ENCODE data around the gene CADM4. TPM values are rescaled to one million over a fixed set of nuclear protein-coding genes. Genes with fewer than 3 reads are reported as not detected.

Gene CADM4
- total and polyA plus RNA-seq, 8 donors = 5.9 to 11.3 (median 8.7) TPM

GRCh38 chr19:43594710-43595604 lies 44.7 kb downstream of the CADM4 start:
- Histone ChIP-seq H3K9me3 (no peaks in the 10 kb centered on the region), H3K27ac (peak overlapping the region; percentile 74 to 99 (median 96)), H3K4me1 (peaks cover 6 to 21% (median 17%) of the 10 kb centered on the region in 3 donors), H3K36me3 (peaks cover 0 to 15% (median 12%) of the 10 kb centered on the region in 3 donors), H3K27me3 (no peaks in the 10 kb centered on the region), H3K4me3 (peak overlapping the region; percentile 46 to 60 (median 53))
- peak; percentile 17 to 43 (median 32) for TF ChIP-seq CTCF (IDR thresholded peaks at IDR 0.05)
- peak; percentile 38 to 83 (median 62) for DNase-seq
- FAIRE-seq = no peak
- WGBS, 2 donors = 1 to 3% methylated on average over 55 to 64 of the region's 64 CpGs
- intact Hi-C loops (cut with DNase I) = no loop called here
- peak in 3 of 4 donors; percentile 41 to 58 (median 44) for ATAC-seq

GRCh38 chr19:43594081-43594697 lies 45.5 kb downstream of the CADM4 start:
- Histone ChIP-seq H3K4me3 (peak overlapping the region; percentile 46 to 60 (median 53)), H3K27me3 (no peaks in the 10 kb centered on the region), H3K4me1 (peaks cover 6 to 21% (median 17%) of the 10 kb centered on the region in 3 donors), H3K27ac (peak overlapping the region in 2 of 4 donors; percentile 74 to 97), H3K9me3 (no peaks in the 10 kb centered on the region), H3K36me3 (peaks cover 0 to 15% (median 12%) of the 10 kb centered on the region in 3 donors)
- no peak for TF ChIP-seq CTCF (IDR thresholded peaks at IDR 0.05)
- intact Hi-C loops (cut with DNase I) = no loop called here
- FAIRE-seq = no peak
- no peak for ATAC-seq
- no peak for DNase-seq
- WGBS, 2 donors = 87 to 92% methylated on average over 10 of the region's 10 CpGs

GRCh38 chr19:43592800-43593350 lies 46.8 kb downstream of the CADM4 start:
- 93% methylated on average over 37 of the region's 37 CpGs for WGBS, 2 donors
- ATAC-seq = no peak
- Histone ChIP-seq H3K4me3 (no peak overlapping the region), H3K9me3 (no peaks in the 10 kb centered on the region), H3K27me3 (no peaks in the 10 kb centered on the region), H3K27ac (no peak overlapping the region), H3K4me1 (peaks cover 6 to 19% (median 17%) of the 10 kb centered on the region in 3 donors), H3K36me3 (peaks cover 0 to 15% (median 7%) of the 10 kb centered on the region in 3 donors)
- intact Hi-C loops (cut with DNase I) = no loop called here
- TF ChIP-seq CTCF (IDR thresholded peaks at IDR 0.05) = no peak
- FAIRE-seq = no peak
- DNase-seq = peak in 1 of 6 donors; percentile 50

GRCh38 chr19:43591904-43592772 lies 47.5 kb downstream of the CADM4 start:
- no peaks in the 10 kb centered on the region for H3K27me3 ChIP-seq
- H3K4me1 ChIP-seq = peaks cover 3 to 12% (median 12%) of the 10 kb centered on the region in 3 donors
- H3K36me3 ChIP-seq = peaks cover 0 to 15% (median 7%) of the 10 kb centered on the region in 3 donors
- no peak overlapping the region for H3K4me3 ChIP-seq
- intact Hi-C loops (cut with DNase I) = no loop called here
- FAIRE-seq (no peak), DNase-seq (peak in 1 of 6 donors; percentile 45), ATAC-seq (no peak)
- H3K9me3 ChIP-seq = no peaks in the 10 kb centered on the region
- H3K27ac ChIP-seq = no peak overlapping the region
- WGBS, 2 donors = 96% methylated on average over 56 to 63 of the region's 63 CpGs
- no peak for TF ChIP-seq CTCF (IDR thresholded peaks at IDR 0.05)
